Measurements from ENCODE around the gene RXFP1.

RXFP1 gene

DNA sequence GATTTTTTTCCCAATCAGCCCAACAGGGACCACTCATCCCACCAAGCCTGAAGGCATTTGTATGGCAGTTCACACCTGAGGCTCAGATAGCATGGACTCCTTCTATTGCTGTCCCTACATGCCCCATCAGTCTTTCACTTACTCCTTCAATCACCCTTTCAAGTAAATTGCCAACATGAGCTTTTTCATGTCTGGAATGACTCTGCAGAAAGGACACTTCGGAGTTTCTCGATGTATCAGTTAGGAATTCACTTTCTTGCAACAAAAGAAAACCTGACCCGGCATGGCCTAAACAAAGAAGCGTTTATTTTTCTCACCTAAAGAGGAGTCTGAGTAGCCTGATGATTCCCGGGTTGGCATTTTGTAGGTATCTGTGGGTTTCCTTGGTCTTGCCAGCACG, 38.6 kb downstream of the RXFP1 start:
- Histone ChIP-seq H3K9me3 (ENCODE audit: severe bottlenecking) (no peaks in the 10 kb centered on the region), H3K4me3 (ENCODE audit: severe bottlenecking) (no peak overlapping the region), H3K27me3 (ENCODE audit: insufficient read depth, poor library complexity, severe bottlenecking) (no peaks in the 10 kb centered on the region), H3K4me1 (ENCODE audit: insufficient read depth, poor library complexity, severe bottlenecking) (no peaks in the 10 kb centered on the region), H3K27ac (ENCODE audit: poor library complexity, severe bottlenecking) (no peak overlapping the region), H3K36me3 (ENCODE audit: low read depth) (no peaks in the 10 kb centered on the region)
- ATAC-seq (ENCODE audit: low read depth) = no peak
- no peak for DNase-seq (ENCODE audit: low spot score)
- TF ChIP-seq, protein P1, sequence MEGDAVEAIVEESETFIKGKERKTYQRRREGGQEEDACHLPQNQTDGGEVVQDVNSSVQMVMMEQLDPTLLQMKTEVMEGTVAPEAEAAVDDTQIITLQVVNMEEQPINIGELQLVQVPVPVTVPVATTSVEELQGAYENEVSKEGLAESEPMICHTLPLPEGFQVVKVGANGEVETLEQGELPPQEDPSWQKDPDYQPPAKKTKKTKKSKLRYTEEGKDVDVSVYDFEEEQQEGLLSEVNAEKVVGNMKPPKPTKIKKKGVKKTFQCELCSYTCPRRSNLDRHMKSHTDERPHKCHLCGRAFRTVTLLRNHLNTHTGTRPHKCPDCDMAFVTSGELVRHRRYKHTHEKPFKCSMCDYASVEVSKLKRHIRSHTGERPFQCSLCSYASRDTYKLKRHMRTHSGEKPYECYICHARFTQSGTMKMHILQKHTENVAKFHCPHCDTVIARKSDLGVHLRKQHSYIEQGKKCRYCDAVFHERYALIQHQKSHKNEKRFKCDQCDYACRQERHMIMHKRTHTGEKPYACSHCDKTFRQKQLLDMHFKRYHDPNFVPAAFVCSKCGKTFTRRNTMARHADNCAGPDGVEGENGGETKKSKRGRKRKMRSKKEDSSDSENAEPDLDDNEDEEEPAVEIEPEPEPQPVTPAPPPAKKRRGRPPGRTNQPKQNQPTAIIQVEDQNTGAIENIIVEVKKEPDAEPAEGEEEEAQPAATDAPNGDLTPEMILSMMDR (IDR thresholded peaks at IDR 0.05; ENCODE audit: poor library complexity, severe bottlenecking) = no peak

DNA sequence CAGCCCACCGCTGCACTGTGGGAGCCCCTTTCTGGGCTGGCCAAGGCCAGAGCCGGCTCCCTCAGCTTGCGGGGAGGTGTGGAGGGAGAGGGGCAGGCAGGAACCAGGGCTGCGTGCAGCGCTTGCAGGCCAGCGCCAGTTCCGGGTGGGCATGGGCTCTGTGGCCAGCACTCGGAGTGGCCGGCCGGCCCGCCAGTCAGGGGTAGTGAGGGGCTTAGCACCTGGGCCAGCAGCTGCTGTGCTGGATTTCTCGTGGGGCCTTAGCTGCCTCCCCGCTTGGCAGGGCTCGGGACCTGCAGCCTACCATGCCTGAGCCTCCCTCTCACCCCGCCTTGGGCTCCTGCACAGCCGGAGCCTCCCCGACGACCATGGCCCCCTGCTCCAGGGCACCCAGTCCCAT, 45.2 kb downstream of the RXFP1 start:
- Histone ChIP-seq H3K4me3 (ENCODE audit: severe bottlenecking) (no peak overlapping the region), H3K27ac (ENCODE audit: poor library complexity, severe bottlenecking) (no peak overlapping the region), H3K4me1 (ENCODE audit: insufficient read depth, poor library complexity, severe bottlenecking) (no peaks in the 10 kb centered on the region), H3K27me3 (ENCODE audit: insufficient read depth, poor library complexity, severe bottlenecking) (no peaks in the 10 kb centered on the region), H3K9me3 (ENCODE audit: severe bottlenecking) (no peaks in the 10 kb centered on the region), H3K36me3 (ENCODE audit: low read depth) (no peaks in the 10 kb centered on the region)
- ATAC-seq (ENCODE audit: low read depth) (no peak), DNase-seq (ENCODE audit: low spot score) (no peak)
- TF ChIP-seq, protein P1 (IDR thresholded peaks at IDR 0.05; ENCODE audit: poor library complexity, severe bottlenecking) = no peak

DNA sequence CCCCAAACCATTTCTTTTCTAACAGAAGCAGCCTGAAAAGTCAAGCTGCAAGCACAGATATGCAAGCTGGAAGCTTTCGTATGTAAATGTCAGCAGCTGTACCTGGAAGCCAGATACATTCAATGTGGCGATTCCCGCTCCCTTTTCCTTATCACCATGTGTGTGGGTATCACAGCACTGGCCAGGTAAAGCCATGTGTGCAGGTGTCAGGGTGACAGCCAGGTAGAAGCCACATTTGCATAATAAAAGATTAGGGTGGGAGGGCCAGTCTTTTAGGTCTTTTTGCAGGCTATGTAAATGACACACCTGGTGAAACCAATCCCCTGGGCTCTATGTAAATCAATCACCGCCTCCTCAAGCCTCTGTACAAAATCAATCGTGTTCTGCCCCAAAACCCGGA, 50.1 kb downstream of the RXFP1 start:
- H3K9me3 ChIP-seq (ENCODE audit: severe bottlenecking) = no peaks in the 10 kb centered on the region
- no peaks in the 10 kb centered on the region for H3K36me3 ChIP-seq (ENCODE audit: low read depth)
- TF ChIP-seq, protein P1 (IDR thresholded peaks at IDR 0.05; ENCODE audit: poor library complexity, severe bottlenecking) = no peak
- no peaks in the 10 kb centered on the region for H3K4me1 ChIP-seq (ENCODE audit: insufficient read depth, poor library complexity, severe bottlenecking)
- H3K27ac ChIP-seq (ENCODE audit: poor library complexity, severe bottlenecking) = no peak overlapping the region
- no peak overlapping the region for H3K4me3 ChIP-seq (ENCODE audit: severe bottlenecking)
- H3K27me3 ChIP-seq (ENCODE audit: insufficient read depth, poor library complexity, severe bottlenecking) = no peaks in the 10 kb centered on the region
- no peak for DNase-seq (ENCODE audit: low spot score)
- no peak for ATAC-seq (ENCODE audit: low read depth)

DNA sequence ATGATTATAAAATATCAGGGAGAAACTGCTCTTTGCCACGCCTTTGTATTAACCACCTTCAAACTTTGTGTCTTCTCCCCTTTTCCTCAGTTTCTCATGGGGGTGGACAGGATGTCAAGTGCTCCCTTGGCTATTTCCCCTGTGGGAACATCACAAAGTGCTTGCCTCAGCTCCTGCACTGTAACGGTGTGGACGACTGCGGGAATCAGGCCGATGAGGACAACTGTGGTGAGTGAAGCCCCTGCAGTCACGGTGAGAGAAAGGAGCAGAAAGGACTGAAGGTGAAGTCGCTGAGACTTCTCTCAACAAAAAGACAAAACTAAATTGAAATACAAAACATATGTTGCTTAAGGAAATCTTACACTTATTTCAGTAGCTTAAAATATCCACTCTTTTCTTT, 50.9 kb downstream of the RXFP1 start:
- Histone ChIP-seq H3K4me1 (ENCODE audit: insufficient read depth, poor library complexity, severe bottlenecking) (no peaks in the 10 kb centered on the region), H3K27me3 (ENCODE audit: insufficient read depth, poor library complexity, severe bottlenecking) (no peaks in the 10 kb centered on the region), H3K27ac (ENCODE audit: poor library complexity, severe bottlenecking) (no peak overlapping the region), H3K4me3 (ENCODE audit: severe bottlenecking) (no peak overlapping the region), H3K9me3 (ENCODE audit: severe bottlenecking) (no peaks in the 10 kb centered on the region), H3K36me3 (ENCODE audit: low read depth) (no peaks in the 10 kb centered on the region)
- TF ChIP-seq, protein P1 (IDR thresholded peaks at IDR 0.05; ENCODE audit: poor library complexity, severe bottlenecking) = no peak
- DNase-seq (ENCODE audit: low spot score) (no peak), ATAC-seq (ENCODE audit: low read depth) (no peak)

DNA sequence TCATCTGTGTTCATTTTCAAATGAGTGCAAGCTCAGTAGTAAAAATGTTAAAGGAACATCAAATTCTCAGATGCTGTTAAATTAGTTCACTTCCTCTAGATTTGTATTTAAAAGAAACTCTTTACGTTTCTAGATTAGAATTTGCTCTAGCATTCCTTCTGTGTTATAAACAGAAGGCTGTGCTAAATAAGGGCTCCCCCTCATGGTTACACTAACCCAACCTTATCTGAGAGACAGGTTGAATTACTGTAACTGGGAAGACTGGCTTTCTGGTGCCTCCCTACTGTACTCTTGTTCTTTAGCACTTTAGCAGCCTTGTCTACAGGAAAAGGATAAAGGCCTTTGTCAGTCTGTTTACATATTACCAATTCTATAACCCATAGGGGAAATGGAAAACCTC, 56.8 kb downstream of the RXFP1 start:
- no peak for DNase-seq (ENCODE audit: low spot score)
- H3K4me1 ChIP-seq (ENCODE audit: insufficient read depth, poor library complexity, severe bottlenecking) = no peaks in the 10 kb centered on the region
- no peaks in the 10 kb centered on the region for H3K9me3 ChIP-seq (ENCODE audit: severe bottlenecking)
- ATAC-seq (ENCODE audit: low read depth) = peak; percentile 86; the same call in 2 of the 3 replicates
- H3K4me3 ChIP-seq (ENCODE audit: severe bottlenecking) = no peak overlapping the region
- H3K36me3 ChIP-seq (ENCODE audit: low read depth) = no peaks in the 10 kb centered on the region
- H3K27me3 ChIP-seq (ENCODE audit: insufficient read depth, poor library complexity, severe bottlenecking) = no peaks in the 10 kb centered on the region
- H3K27ac ChIP-seq (ENCODE audit: poor library complexity, severe bottlenecking) = no peak overlapping the region
- TF ChIP-seq, protein P1 (IDR thresholded peaks at IDR 0.05; ENCODE audit: poor library complexity, severe bottlenecking) = peak; percentile 85

Measured in RWPE2 (cell line).